ENCODE results near the gene FGFR2. TPM values are rescaled to one million over a fixed set of nuclear protein-coding genes. Genes with fewer than 3 reads are reported as not detected.

The FGFR2 gene
- total RNA-seq, 1 experiment from 2014 or later: 286 TPM

GRCh38 chr10:121540732-121541395, 57.4 kb downstream of the FGFR2 start:
- H3K27me3 Mint-ChIP-seq (ENCODE audit: insufficient read depth, unreplicated experiment): no peaks in the 10 kb centered on the region
- Histone ChIP-seq H3K9me3 (no peaks in the 10 kb centered on the region), H3K27me3 (replicated peaks; ENCODE audit: control insufficient read depth, insufficient read depth, low read length) (no peaks in the 10 kb centered on the region), H3K4me1 (peaks cover 46% of the 10 kb centered on the region), H3K4me3 (ENCODE audit: low read depth, low read length) (no peak overlapping the region), H3K36me3 (ENCODE audit: control insufficient read depth, insufficient read depth, low read length) (peaks cover 2% of the 10 kb centered on the region; the same call in 1 of the 2 replicates)
- CTCF ChIA-PET: interaction anchor here (0.5 kb wide), 1 partner anchor 635 kb away, joined by 3 read pairs; no protein-coding TSS in a partner anchor
- no peak overlapping the region for H3K4me3 Mint-ChIP-seq (ENCODE audit: unreplicated experiment)
- H3K36me3 Mint-ChIP-seq (ENCODE audit: insufficient read depth, unreplicated experiment): peaks cover 99% of the 10 kb centered on the region
- no peak overlapping the region for H3K27ac Mint-ChIP-seq (ENCODE audit: unreplicated experiment)
- POLR2A ChIA-PET: no interaction called here
- no peak for DNase-seq
- H3K9me3 Mint-ChIP-seq (ENCODE audit: unreplicated experiment): no peaks in the 10 kb centered on the region
- H3K4me1 Mint-ChIP-seq (ENCODE audit: low read depth, unreplicated experiment): peaks cover 47% of the 10 kb centered on the region
- no peak for TF ChIP-seq CTCF (IDR thresholded peaks at IDR 0.05; ENCODE audit: insufficient read depth in 1 of 2, low read depth in 1 of 2, low read length in 1 of 2, severe bottlenecking in 1 of 2, unreplicated experiment in 1 of 2)
- intact Hi-C loops (cut with micrococcal nuclease; ENCODE audit: unreplicated experiment): no loop called here
- BruUV-seq (replicated peaks): no TSS peak

DNA sequence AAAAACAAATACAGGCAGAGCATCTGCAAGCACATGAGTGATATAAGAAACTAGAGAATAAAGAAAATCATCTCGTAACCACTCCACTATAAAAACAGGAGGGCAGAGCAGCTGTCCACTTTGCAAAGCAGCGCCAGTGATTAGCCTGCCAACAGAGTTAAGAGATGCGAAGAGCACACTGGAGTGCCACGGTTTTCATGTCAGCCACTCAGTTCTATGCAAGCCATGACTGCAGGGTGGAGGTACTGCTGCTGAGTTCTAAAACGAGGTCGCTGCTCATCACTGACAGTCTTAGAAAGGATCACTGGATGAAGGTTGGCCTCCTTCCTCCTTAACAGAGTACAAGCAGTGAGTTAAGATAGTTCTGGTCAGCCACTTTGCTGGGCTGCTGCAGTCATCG, 58.5 kb downstream of the FGFR2 start:
- Mint-ChIP-seq H3K27me3 (ENCODE audit: insufficient read depth, unreplicated experiment) (no peaks in the 10 kb centered on the region), H3K27ac (ENCODE audit: unreplicated experiment) (no peak overlapping the region), H3K9me3 (ENCODE audit: unreplicated experiment) (no peaks in the 10 kb centered on the region), H3K36me3 (ENCODE audit: insufficient read depth, unreplicated experiment) (peaks cover 99% of the 10 kb centered on the region), H3K4me1 (ENCODE audit: low read depth, unreplicated experiment) (peaks cover 36% of the 10 kb centered on the region), H3K4me3 (ENCODE audit: unreplicated experiment) (no peak overlapping the region)
- Histone ChIP-seq H3K4me3 (ENCODE audit: low read depth, low read length) (no peak overlapping the region), H3K27me3 (replicated peaks; ENCODE audit: control insufficient read depth, insufficient read depth, low read length) (no peaks in the 10 kb centered on the region), H3K9me3 (no peaks in the 10 kb centered on the region), H3K4me1 (peaks cover 37% of the 10 kb centered on the region), H3K36me3 (ENCODE audit: control insufficient read depth, insufficient read depth, low read length) (peaks cover 2% of the 10 kb centered on the region; the same call in 1 of the 2 replicates)
- ChIA-PET POLR2A (no interaction called here), CTCF (no interaction called here)
- BruUV-seq (replicated peaks): no TSS peak
- TF ChIP-seq CTCF (IDR thresholded peaks at IDR 0.05; ENCODE audit: insufficient read depth in 1 of 2, low read depth in 1 of 2, low read length in 1 of 2, severe bottlenecking in 1 of 2, unreplicated experiment in 1 of 2): no peak
- intact Hi-C loops (cut with micrococcal nuclease; ENCODE audit: unreplicated experiment): no loop called here
- no peak for DNase-seq

- intact Hi-C loops (cut with micrococcal nuclease; ENCODE audit: unreplicated experiment): no loop called here
- Mint-ChIP-seq H3K9me3 (ENCODE audit: unreplicated experiment) (no peaks in the 10 kb centered on the region), H3K27me3 (ENCODE audit: insufficient read depth, unreplicated experiment) (no peaks in the 10 kb centered on the region), H3K27ac (ENCODE audit: unreplicated experiment) (no peak overlapping the region), H3K4me1 (ENCODE audit: low read depth, unreplicated experiment) (peaks cover 12% of the 10 kb centered on the region), H3K36me3 (ENCODE audit: insufficient read depth, unreplicated experiment) (peaks cover 99% of the 10 kb centered on the region), H3K4me3 (ENCODE audit: unreplicated experiment) (no peak overlapping the region)
- Histone ChIP-seq H3K27me3 (replicated peaks; ENCODE audit: control insufficient read depth, insufficient read depth, low read length) (no peaks in the 10 kb centered on the region), H3K36me3 (ENCODE audit: control insufficient read depth, insufficient read depth, low read length) (peaks cover 3% of the 10 kb centered on the region; the same call in 1 of the 2 replicates), H3K4me1 (peaks cover 3% of the 10 kb centered on the region), H3K4me3 (ENCODE audit: low read depth, low read length) (no peak overlapping the region), H3K9me3 (no peaks in the 10 kb centered on the region)
- no TSS peak for BruUV-seq (replicated peaks)
- TF ChIP-seq CTCF (IDR thresholded peaks at IDR 0.05; ENCODE audit: insufficient read depth in 1 of 2, low read depth in 1 of 2, low read length in 1 of 2, severe bottlenecking in 1 of 2, unreplicated experiment in 1 of 2): no peak
- ChIA-PET CTCF (no interaction called here), POLR2A (no interaction called here)
- no peak for DNase-seq
These were observed 61.8 kb downstream of the FGFR2 start for GRCh38 chr10:121536310-121536913.
